NB4 (cell line): ENCODE measurements around the gene CASP9.

Experiments
- MAX ChIP-seq: IDR thresholded peaks from 2 replicates; pipeline ENCODE4 v1.6.1; 2011; ENCODE audit warnings: low read depth, low read length
- MYC ChIP-seq: IDR thresholded peaks from 2 replicates; pipeline ENCODE4 v1.6.1; 2011; ENCODE audit warnings: low read depth, low read length
- TF ChIP-seq, protein P1 (sequence below): IDR thresholded peaks from one replicate; pipeline ENCODE4 v1.5.1; 2012; ENCODE audit warnings: low read depth, low read length

DNA sequence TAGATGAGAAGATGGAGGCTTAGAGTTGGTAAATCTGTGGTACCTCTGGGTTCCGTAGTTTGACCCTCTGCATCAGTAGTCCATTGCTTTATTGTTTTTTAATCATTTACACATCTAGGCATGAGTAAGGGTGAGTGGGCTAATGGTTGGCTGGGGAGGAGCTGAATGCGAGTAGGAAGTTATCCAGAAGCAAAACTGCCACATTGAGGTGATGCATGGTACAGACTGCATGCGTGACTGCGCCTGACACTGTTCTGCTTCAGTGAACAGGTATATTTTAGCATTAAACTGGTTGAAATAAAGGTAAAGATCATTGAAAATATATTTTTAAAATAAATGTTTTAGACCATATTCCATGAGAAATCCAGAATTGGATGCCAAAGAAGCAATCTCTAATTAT lies 7.0 kb upstream of the CASP9 start:
- TF ChIP-seq MYC, result no peak
- TF ChIP-seq, protein P1, sequence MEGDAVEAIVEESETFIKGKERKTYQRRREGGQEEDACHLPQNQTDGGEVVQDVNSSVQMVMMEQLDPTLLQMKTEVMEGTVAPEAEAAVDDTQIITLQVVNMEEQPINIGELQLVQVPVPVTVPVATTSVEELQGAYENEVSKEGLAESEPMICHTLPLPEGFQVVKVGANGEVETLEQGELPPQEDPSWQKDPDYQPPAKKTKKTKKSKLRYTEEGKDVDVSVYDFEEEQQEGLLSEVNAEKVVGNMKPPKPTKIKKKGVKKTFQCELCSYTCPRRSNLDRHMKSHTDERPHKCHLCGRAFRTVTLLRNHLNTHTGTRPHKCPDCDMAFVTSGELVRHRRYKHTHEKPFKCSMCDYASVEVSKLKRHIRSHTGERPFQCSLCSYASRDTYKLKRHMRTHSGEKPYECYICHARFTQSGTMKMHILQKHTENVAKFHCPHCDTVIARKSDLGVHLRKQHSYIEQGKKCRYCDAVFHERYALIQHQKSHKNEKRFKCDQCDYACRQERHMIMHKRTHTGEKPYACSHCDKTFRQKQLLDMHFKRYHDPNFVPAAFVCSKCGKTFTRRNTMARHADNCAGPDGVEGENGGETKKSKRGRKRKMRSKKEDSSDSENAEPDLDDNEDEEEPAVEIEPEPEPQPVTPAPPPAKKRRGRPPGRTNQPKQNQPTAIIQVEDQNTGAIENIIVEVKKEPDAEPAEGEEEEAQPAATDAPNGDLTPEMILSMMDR, result no peak
- no peak for TF ChIP-seq MAX
